ENCODE results near the gene VAMP5. TPM values are rescaled to one million over a fixed set of nuclear protein-coding genes. Genes with fewer than 3 reads are reported as not detected.

VAMP5 gene, protein sequence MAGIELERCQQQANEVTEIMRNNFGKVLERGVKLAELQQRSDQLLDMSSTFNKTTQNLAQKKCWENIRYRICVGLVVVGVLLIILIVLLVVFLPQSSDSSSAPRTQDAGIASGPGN
- total RNA-seq = 10 to 100 TPM; 39.6 to 91.6 (median 55.6) TPM

DNA sequence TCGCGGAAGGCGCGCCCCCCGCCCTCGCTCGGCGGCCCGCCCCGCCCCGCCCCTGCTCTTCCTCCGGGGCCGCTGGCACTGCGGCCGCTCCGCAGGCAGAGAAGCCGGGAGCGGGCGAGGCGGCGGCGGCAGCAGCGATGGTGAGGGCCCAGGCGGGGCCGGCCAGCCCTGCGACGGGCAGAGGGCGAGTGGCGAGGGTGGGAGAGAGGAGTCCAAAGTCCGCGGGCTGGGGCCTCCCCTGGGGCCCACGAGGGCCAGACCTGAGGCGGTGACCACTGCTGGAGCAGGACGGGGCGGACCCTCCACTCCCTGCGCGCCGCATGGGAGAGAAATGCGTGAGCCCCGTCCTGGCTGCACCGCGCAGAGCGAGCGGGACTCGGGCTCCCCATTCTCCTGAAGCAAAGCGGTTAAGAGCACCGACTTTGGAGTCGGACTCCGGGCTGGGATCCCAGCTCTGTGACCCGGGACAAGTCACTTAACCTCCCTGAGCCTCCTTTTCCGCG is at the start of gene VAMP5:
Gene VAMP5, plus strand, starts transcription at position 78 of the 503 bp plus-strand sequence. Its CDS starts 60 bp downstream, at position 138.
- TF ChIP-seq, protein P1, sequence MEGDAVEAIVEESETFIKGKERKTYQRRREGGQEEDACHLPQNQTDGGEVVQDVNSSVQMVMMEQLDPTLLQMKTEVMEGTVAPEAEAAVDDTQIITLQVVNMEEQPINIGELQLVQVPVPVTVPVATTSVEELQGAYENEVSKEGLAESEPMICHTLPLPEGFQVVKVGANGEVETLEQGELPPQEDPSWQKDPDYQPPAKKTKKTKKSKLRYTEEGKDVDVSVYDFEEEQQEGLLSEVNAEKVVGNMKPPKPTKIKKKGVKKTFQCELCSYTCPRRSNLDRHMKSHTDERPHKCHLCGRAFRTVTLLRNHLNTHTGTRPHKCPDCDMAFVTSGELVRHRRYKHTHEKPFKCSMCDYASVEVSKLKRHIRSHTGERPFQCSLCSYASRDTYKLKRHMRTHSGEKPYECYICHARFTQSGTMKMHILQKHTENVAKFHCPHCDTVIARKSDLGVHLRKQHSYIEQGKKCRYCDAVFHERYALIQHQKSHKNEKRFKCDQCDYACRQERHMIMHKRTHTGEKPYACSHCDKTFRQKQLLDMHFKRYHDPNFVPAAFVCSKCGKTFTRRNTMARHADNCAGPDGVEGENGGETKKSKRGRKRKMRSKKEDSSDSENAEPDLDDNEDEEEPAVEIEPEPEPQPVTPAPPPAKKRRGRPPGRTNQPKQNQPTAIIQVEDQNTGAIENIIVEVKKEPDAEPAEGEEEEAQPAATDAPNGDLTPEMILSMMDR (IDR thresholded peaks at IDR 0.05) = no peak
- TF ChIP-seq POLR2A (IDR thresholded peaks at IDR 0.05) (no peak), EP300 (IDR thresholded peaks at IDR 0.05) (no peak)
- Histone ChIP-seq H3K27ac (peak within 1 kb of the TSS; percentile 32 to 95 (median 92)), H3K27me3 (no peaks in the 10 kb centered on the region), H3K9me3 (no peaks in the 10 kb centered on the region), H3K36me3 (no peaks in the 10 kb centered on the region), H3K4me3 (peak within 1 kb of the TSS; percentile 49 to 87 (median 57)), H3K4me1 (peaks cover 0 to 72% (median 51%) of the 10 kb centered on the region in 4 donors)
- WGBS, 2 donors = 1 to 3% methylated on average over 28 to 32 of the region's 52 CpGs
- DNase-seq (ENCODE audit: low spot score in 2 of 2) = no peak

DNA sequence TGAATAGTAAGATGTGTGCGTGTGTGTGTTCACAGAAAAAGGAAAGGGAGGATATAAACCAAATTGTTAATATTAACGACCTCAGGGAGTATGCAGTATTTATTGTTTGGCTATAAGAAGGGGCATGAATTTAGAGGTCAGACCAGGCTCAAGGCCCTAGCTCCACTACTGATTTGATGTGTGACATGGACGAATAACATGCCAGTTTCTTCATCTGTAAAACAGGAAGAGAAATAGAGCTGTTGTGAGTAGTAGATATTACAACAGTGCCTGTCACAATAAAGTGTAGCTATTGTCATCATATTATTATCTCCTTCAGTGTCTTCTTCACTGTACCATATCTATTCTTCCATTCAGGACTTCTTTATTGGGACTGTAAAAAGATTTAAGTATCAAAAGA is 49.4 kb upstream of the VAMP5 start:
- 69 to 76% methylated on average over 3 of the region's 3 CpGs for WGBS, 2 donors

DNA sequence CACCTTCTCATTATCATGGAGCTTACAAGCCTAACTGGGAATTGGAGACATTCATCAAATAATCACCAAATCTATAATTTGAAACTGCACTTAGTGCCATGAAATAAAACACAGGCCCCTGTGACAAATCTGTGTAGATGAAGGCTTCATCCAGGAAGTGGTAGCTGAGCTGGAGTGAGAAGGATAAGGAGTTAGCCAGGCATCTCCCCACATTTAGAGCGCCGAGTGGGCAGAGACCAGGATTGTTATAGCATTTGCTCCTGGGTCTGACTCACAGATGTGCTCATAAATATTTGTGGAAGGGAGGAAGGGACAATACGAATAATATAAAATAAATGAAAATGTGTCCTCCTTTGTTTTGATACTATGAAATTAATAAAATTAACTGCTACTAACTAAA is 47.8 kb upstream of the VAMP5 start:
- no peaks in the 10 kb centered on the region for H3K9me3 ChIP-seq
- no peak overlapping the region for H3K4me3 ChIP-seq
- no peak for DNase-seq (ENCODE audit: low spot score in 2 of 2)
- TF ChIP-seq, protein P1 (IDR thresholded peaks at IDR 0.05) = no peak
- no peak for TF ChIP-seq EP300 (IDR thresholded peaks at IDR 0.05)
- TF ChIP-seq POLR2A (IDR thresholded peaks at IDR 0.05) = no peak
- peaks cover 0 to 5% (median 2%) of the 10 kb centered on the region in 3 donors for H3K36me3 ChIP-seq
- WGBS, 2 donors = 49 to 56% methylated on average over 3 of the region's 3 CpGs
- H3K4me1 ChIP-seq = peaks cover 0 to 31% (median 18%) of the 10 kb centered on the region in 4 donors
- peak overlapping the region; percentile 97 to 99 (median 98) for H3K27ac ChIP-seq
- H3K27me3 ChIP-seq = no peaks in the 10 kb centered on the region

More for the DNA sequence above, 49.4 kb upstream of the VAMP5 start:
- Histone ChIP-seq H3K36me3 (no peaks in the 10 kb centered on the region), H3K27me3 (no peaks in the 10 kb centered on the region), H3K27ac (peak overlapping the region in 2 of 4 donors; percentile 8 to 99), H3K9me3 (no peaks in the 10 kb centered on the region), H3K4me1 (peaks cover 0 to 18% (median 10%) of the 10 kb centered on the region in 4 donors), H3K4me3 (no peak overlapping the region)
- TF ChIP-seq, protein P1 (IDR thresholded peaks at IDR 0.05) = no peak
- no peak for TF ChIP-seq POLR2A (IDR thresholded peaks at IDR 0.05)
- no peak for TF ChIP-seq EP300 (IDR thresholded peaks at IDR 0.05)
- no peak for DNase-seq (ENCODE audit: low spot score in 2 of 2)

DNA sequence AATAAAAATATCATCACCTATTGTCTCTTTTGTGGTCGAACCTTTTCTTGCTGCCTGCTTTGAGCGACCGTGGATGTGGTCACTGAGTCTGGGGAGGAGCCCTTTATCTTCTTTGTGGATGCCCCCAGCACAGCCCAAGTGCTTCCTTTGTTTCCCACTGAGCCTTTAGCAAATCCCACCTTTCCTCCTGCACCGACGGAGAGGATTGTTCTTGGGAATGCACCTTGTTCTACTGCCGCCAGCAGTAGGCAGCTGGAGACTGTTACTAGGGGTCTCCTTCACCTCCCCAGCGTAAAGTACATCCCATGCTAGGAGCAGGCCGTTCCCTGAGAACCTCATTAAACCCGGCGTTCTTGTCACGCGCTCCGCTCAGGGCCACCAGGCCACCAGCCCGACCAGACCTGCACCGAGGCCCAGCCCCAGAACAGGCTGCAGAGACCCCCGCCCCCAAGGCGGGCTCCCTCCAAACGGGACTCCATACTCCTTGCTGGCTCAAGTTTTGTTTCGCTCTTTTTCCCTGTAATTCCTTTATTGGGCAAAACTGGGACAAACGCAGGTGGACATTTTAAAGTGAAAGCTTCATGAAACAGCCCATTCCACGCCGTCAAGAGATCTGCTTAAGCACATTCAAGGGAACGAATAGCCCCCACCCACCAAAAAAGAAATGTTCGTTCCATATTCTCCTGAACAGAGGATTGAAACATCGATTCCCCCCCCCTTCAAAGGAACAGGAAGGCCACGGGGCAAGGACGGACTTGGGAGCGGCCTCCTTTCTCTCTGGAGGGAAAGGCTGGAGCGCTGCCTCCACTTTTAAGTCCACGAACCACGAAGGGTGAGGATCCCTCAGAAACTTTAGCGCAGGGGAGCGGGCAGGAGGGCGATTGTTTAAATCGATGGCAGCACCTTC is 46.4 kb upstream of the VAMP5 start:
- Histone ChIP-seq H3K27me3 (no peaks in the 10 kb centered on the region), H3K27ac (peak overlapping the region; percentile 97 to 99 (median 98)), H3K4me1 (peaks cover 0 to 45% (median 26%) of the 10 kb centered on the region in 4 donors), H3K4me3 (peak overlapping the region; percentile 71 to 98 (median 82)), H3K36me3 (peaks cover 3 to 19% (median 14%) of the 10 kb centered on the region in 3 donors), H3K9me3 (no peaks in the 10 kb centered on the region)
- TF ChIP-seq, protein P1 (IDR thresholded peaks at IDR 0.05) = peak in 1 of 5 experiments; percentile 17
- TF ChIP-seq EP300 (IDR thresholded peaks at IDR 0.05) (peak in 1 of 2 donors; percentile 52), POLR2A (IDR thresholded peaks at IDR 0.05) (peak in 1 of 2 donors; percentile 13)
- 1% methylated on average over 33 to 35 of the region's 35 CpGs for WGBS, 2 donors
- peak; percentile 47 to 64 for DNase-seq (ENCODE audit: low spot score in 2 of 2)
